ENCODE results near the gene ZMPSTE24. TPM values are rescaled to one million over a fixed set of nuclear protein-coding genes. Genes with fewer than 3 reads are reported as not detected.

ZMPSTE24 gene
- polyA plus RNA-seq, 1 donor (not counting 4 experiments of a cell fraction or from before 2014, with no cell fraction given) = 73.4 TPM

DNA sequence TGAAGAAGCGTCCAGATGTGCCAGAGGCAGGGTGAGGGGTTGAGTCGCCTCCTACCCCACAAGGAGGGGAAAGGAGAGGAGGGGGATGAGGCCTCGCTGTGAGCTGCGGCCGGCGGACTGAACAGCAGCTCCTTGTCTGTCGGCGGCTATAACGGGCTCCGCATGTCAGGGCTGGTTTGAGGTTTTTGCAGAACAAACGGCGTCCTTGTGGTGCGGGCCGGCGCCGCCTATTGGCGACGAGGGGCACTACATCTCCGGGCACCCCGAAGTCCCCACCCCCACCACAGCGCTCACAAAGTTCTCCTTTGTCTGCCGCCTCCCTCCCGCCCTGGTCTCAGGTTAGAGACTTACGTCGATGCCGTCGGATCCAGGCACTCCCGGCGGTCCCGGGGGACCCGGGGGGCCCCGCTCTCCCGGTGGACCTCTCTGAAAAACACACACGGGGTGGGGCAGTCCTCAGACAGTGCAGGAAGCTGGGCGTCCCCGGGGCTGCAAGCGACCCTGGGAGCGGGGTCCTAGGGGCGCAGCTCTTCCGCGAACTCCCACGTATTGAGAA, 57.3 kb downstream of the ZMPSTE24 start:
- H3K9ac ChIP-seq (ENCODE audit: control insufficient read depth, extremely low read depth, insufficient read depth, low read length) = peak overlapping the region; percentile 63
- H3K4me3 ChIP-seq (ENCODE audit: control insufficient read depth in 2 of 3, extremely low read depth in 1 of 3, insufficient read depth in 2 of 3, low read depth in 1 of 3, low read length in 3 of 3) = peak overlapping the region in 1 of 3 experiments; percentile 58
- no peaks in the 10 kb centered on the region for H4K20me1 ChIP-seq (ENCODE audit: control insufficient read depth, extremely low read depth, insufficient read depth, low read length)
- peak; percentile 55 for DNase-seq (ENCODE audit: low read depth, low spot score)
- H3K79me2 ChIP-seq (ENCODE audit: control insufficient read depth, insufficient read depth, low read length) = no peaks in the 10 kb centered on the region
- H3K27ac ChIP-seq (ENCODE audit: control insufficient read depth, insufficient read depth, low read length) = no peak overlapping the region
- peak overlapping the region; percentile 98 for H2AFZ ChIP-seq (ENCODE audit: control insufficient read depth, low read length)
- peaks cover 26% of the 10 kb centered on the region for H3K27me3 ChIP-seq (ENCODE audit: control insufficient read depth, extremely low read depth, insufficient read depth, low read length)
- TF ChIP-seq, protein P1, sequence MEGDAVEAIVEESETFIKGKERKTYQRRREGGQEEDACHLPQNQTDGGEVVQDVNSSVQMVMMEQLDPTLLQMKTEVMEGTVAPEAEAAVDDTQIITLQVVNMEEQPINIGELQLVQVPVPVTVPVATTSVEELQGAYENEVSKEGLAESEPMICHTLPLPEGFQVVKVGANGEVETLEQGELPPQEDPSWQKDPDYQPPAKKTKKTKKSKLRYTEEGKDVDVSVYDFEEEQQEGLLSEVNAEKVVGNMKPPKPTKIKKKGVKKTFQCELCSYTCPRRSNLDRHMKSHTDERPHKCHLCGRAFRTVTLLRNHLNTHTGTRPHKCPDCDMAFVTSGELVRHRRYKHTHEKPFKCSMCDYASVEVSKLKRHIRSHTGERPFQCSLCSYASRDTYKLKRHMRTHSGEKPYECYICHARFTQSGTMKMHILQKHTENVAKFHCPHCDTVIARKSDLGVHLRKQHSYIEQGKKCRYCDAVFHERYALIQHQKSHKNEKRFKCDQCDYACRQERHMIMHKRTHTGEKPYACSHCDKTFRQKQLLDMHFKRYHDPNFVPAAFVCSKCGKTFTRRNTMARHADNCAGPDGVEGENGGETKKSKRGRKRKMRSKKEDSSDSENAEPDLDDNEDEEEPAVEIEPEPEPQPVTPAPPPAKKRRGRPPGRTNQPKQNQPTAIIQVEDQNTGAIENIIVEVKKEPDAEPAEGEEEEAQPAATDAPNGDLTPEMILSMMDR (optimal IDR thresholded peaks at IDR 0.05 in 1 of 3, IDR thresholded peaks at IDR 0.05 in 1 of 3, conservative IDR thresholded peaks at IDR 0.05 in 1 of 3; ENCODE audit: extremely low read depth in 1 of 3, insufficient read depth in 2 of 3, low read length in 3 of 3) = peak; percentile 89 to 98 (median 91)
- TF ChIP-seq EZH2 (IDR thresholded peaks at IDR 0.05; ENCODE audit: low read length) = no peak
- dilution Hi-C loops (cut with MboI; ENCODE audit: extremely low pct_ligation_motif_present, low sequenced_read_pairs) = no loop called here
- no peaks in the 10 kb centered on the region for H3K9me3 ChIP-seq (ENCODE audit: control insufficient read depth, low read depth, low read length)
- H3K4me1 ChIP-seq (ENCODE audit: control insufficient read depth, extremely low read depth, insufficient read depth, low read length) = peaks cover 12% of the 10 kb centered on the region
- H3K4me2 ChIP-seq (ENCODE audit: control insufficient read depth, extremely low read depth, insufficient read depth, low read depth, low read length) = peak overlapping the region; percentile 87
- FAIRE-seq = peak; percentile 55
- H3K9me1 ChIP-seq (ENCODE audit: control insufficient read depth, extremely low read depth, insufficient read depth, low read length) = no peaks in the 10 kb centered on the region
- H3K36me3 ChIP-seq (ENCODE audit: control insufficient read depth in 2 of 2, extremely low read depth in 1 of 2, insufficient read depth in 2 of 2, low read length in 2 of 2) = no peaks in the 10 kb centered on the region

DNA sequence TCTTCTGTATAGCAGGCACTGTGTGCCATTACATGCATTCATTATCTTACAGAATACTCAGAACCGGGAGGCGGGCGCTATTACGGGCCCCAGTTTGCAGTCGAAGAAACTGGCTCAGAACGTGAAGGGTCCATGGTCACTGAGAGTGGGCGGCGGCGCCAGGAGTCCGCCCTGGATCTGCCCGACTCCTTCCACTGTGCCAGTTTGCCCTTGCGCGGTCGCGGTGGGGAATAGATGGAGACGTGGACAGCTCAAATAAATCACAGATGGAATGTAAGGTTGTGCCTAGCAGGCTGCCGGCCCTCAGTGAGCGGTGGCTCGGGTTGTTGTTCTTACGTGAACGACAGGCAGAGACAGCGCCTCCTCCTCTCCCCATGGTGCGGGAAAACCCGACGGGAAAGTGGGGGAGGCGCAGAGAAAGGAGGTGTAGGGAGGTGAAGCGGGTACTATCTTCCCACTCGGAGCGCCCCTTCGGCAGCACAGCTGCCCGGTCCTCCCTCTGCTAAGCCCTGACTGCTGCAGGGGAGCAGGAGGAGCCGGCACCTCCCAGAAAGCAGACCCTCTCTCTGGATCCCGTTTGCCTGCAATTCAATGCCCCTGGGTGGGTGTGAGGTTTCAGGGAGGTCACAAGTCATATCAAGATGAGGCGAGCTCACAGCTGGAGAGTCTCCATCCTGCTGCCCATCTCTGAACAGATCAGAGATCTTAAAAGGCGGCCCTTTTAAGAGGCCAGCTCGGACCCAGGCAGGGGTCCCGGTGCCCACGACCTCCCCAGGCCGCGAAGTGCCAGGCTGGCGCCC, 58.0 kb downstream of the ZMPSTE24 start:
- Histone ChIP-seq H3K79me2 (ENCODE audit: control insufficient read depth, insufficient read depth, low read length) (no peaks in the 10 kb centered on the region), H2AFZ (ENCODE audit: control insufficient read depth, low read length) (peak overlapping the region; percentile 40), H3K9ac (ENCODE audit: control insufficient read depth, extremely low read depth, insufficient read depth, low read length) (peak overlapping the region; percentile 22), H3K27ac (ENCODE audit: control insufficient read depth, insufficient read depth, low read length) (no peak overlapping the region), H3K4me1 (ENCODE audit: control insufficient read depth, extremely low read depth, insufficient read depth, low read length) (peaks cover 12% of the 10 kb centered on the region), H3K27me3 (ENCODE audit: control insufficient read depth, extremely low read depth, insufficient read depth, low read length) (peaks cover 26% of the 10 kb centered on the region), H3K4me2 (ENCODE audit: control insufficient read depth, extremely low read depth, insufficient read depth, low read depth, low read length) (peak overlapping the region; percentile 87), H3K9me1 (ENCODE audit: control insufficient read depth, extremely low read depth, insufficient read depth, low read length) (no peaks in the 10 kb centered on the region), H3K36me3 (ENCODE audit: control insufficient read depth in 2 of 2, extremely low read depth in 1 of 2, insufficient read depth in 2 of 2, low read length in 2 of 2) (no peaks in the 10 kb centered on the region), H3K9me3 (ENCODE audit: control insufficient read depth, low read depth, low read length) (no peaks in the 10 kb centered on the region), H3K4me3 (ENCODE audit: control insufficient read depth in 2 of 3, extremely low read depth in 1 of 3, insufficient read depth in 2 of 3, low read depth in 1 of 3, low read length in 3 of 3) (peak overlapping the region in 1 of 3 experiments; percentile 48), H4K20me1 (ENCODE audit: control insufficient read depth, extremely low read depth, insufficient read depth, low read length) (no peaks in the 10 kb centered on the region)
- dilution Hi-C loops (cut with MboI; ENCODE audit: extremely low pct_ligation_motif_present, low sequenced_read_pairs) = no loop called here
- DNase-seq (ENCODE audit: low read depth, low spot score) (no peak), FAIRE-seq (no peak)
- TF ChIP-seq EZH2 (IDR thresholded peaks at IDR 0.05; ENCODE audit: low read length) = peak; percentile 68
- TF ChIP-seq, protein P1 (optimal IDR thresholded peaks at IDR 0.05 in 1 of 3, IDR thresholded peaks at IDR 0.05 in 1 of 3, conservative IDR thresholded peaks at IDR 0.05 in 1 of 3; ENCODE audit: extremely low read depth in 1 of 3, insufficient read depth in 2 of 3, low read length in 3 of 3) = no peak
